K562 (cell line): ENCODE results near the gene ERCC2. TPM values are rescaled to one million over a fixed set of nuclear protein-coding genes. Genes with fewer than 3 reads are reported as not detected.

ENCODE experiments used
- CC2D1A ChIP-seq: fragments of 450-650 bp; IDR thresholded peaks from 2 replicates; pipeline ENCODE4 v1.6.1; 2017; ENCODE audit warnings: mild to moderate bottlenecking
- HCFC1 ChIP-seq: IDR thresholded peaks from 2 replicates; pipeline ENCODE4 v1.6.1; 2012; ENCODE audit warnings: low read depth, low read length, improper control_type of control experiment
- MCM2 ChIP-seq: fragments of 450-650 bp; IDR thresholded peaks from 2 replicates; pipeline ENCODE4 v1.6.1; 2017; ENCODE audit warnings: low read depth, mild to moderate bottlenecking
- MTF1 ChIP-seq: fragments of 250-450 bp; sonication (Bioruptor Pico); IDR thresholded peaks from 2 replicates; pipeline ENCODE4 v1.9.0; 2021; ENCODE audit warnings: moderate library complexity, mild to moderate bottlenecking, inconsistent platforms, borderline replicate concordance
- MYNN ChIP-seq, 2 experiments: sonication (generic); formaldehyde crosslinking in 1 of 2; IDR thresholded peaks; 2 replicates each; pipeline versions ENCODE4 v1.5.0 to v1.6.1; 2016 to 2020; ENCODE audit warnings: antibody characterized with exemption in 1 of 2, missing genetic modification reagents in 1 of 2
- OTX1 ChIP-seq: fragments of 450-650 bp; formaldehyde crosslinking; IDR thresholded peaks from 2 replicates; pipeline ENCODE4 v1.4.0; 2022; ENCODE audit warnings: mild to moderate bottlenecking
- POLR2G ChIP-seq: fragments of 200-400 bp; formaldehyde crosslinking; IDR thresholded peaks from 2 replicates; pipeline ENCODE4 v1.6.1; 2017; ENCODE audit warnings: low read depth, mild to moderate bottlenecking, antibody characterized with exemption, low read length, moderate library complexity
- RFX5 ChIP-seq: IDR thresholded peaks from 2 replicates; pipeline ENCODE4 v1.6.1; 2011; ENCODE audit warnings: low read depth, mild to moderate bottlenecking, improper control_type of control experiment, low read length
- SNRNP70 ChIP-seq: fragments of 200-400 bp; formaldehyde crosslinking; optimal IDR thresholded peaks from 2 replicates; pipeline ENCODE3; 2017; ENCODE audit warnings: low read depth, low read length
- TCFL5 ChIP-seq: fragments of 250-450 bp; sonication (Bioruptor Pico); conservative IDR thresholded peaks from 2 replicates; pipeline ENCODE4 v1.6.1; 2021; ENCODE audit warnings: mild to moderate bottlenecking, moderate library complexity, matching md5 sums
- polyA plus RNA-seq, 8 experiments: library from polyadenylated mRNA; depleted of rRNA in 4 of 8; stranded (reverse) in 5 of 8; unstranded in 3 of 8; fragments of >200 nt; fragmentation: Nextera tagmentation in 2 of 8; fragmentation: Illumina TruSeq in 1 of 8; extraction: Ambion mirVana in 2 of 8; extraction: Trizol in 1 of 8; gene quantifications; 2 replicates each; pipeline versions ENCODE4 v1.2.1 to v1.2.3, GENCODE V29; 2011 to 2014; ENCODE audit warnings: inconsistent platforms in 1 of 8, missing spikeins in 1 of 8
- total RNA-seq, 7 experiments: library from RNA; depleted of rRNA in 6 of 7; stranded (reverse); fragments of >200 nt in 6 of 7; fragmentation: Illumina TruSeq in 2 of 7; extraction: Trizol in 2 of 7; gene quantifications; 2 replicates each; pipeline versions ENCODE4 v1.2.1 to v1.2.3, GENCODE V29; 2011 to 2021; ENCODE audit warnings: low replicate concordance in 1 of 7
- TF ChIP-seq, protein P1 (sequence below): sonication (generic); formaldehyde crosslinking; IDR thresholded peaks from 2 replicates; pipeline ENCODE4 v1.9.0; 2022; ENCODE audit warnings: mild to moderate bottlenecking, missing genetic modification reagents
- TF ChIP-seq, protein P2 (sequence below), 2 experiments: fragments of 150-350 bp in 1 of 2; IDR thresholded peaks; 2 replicates each; pipeline ENCODE4 v1.6.1; 2012 to 2016; ENCODE audit warnings: low read depth in 2 of 2, low read length in 2 of 2, mild to moderate bottlenecking in 1 of 2, moderate library complexity in 1 of 2
- TF ChIP-seq, protein P3 (sequence below): fragments of 150-350 bp; conservative IDR thresholded peaks from 2 replicates; pipeline ENCODE4 v1.6.1; 2014; ENCODE audit warnings: low read length
- TF ChIP-seq, protein P4 (sequence below), 3 experiments: fragments of 200-800 bp in 1 of 3; fragments of 250-450 bp in 1 of 3; fragments of 450-650 bp in 1 of 3; sonication (Bioruptor Pico) in 1 of 3; sonication (Bioruptor generic) in 1 of 3; formaldehyde crosslinking in 1 of 3; IDR thresholded peaks; 2 replicates each; pipeline versions ENCODE4 v1.6.1 to v1.8.0; 2016 to 2022; ENCODE audit warnings: mild to moderate bottlenecking in 2 of 3, missing genetic modification characterization in 2 of 3, missing compliant biosample characterization in 1 of 3, moderate library complexity in 1 of 3

The ERCC2 gene
- total and polyA plus RNA-seq, 9 of the 15 experiments (the other 6 are each of a cell fraction or from before 2014, with no cell fraction given), result 2.2 to 55.9 (median 23.4) TPM

DNA sequence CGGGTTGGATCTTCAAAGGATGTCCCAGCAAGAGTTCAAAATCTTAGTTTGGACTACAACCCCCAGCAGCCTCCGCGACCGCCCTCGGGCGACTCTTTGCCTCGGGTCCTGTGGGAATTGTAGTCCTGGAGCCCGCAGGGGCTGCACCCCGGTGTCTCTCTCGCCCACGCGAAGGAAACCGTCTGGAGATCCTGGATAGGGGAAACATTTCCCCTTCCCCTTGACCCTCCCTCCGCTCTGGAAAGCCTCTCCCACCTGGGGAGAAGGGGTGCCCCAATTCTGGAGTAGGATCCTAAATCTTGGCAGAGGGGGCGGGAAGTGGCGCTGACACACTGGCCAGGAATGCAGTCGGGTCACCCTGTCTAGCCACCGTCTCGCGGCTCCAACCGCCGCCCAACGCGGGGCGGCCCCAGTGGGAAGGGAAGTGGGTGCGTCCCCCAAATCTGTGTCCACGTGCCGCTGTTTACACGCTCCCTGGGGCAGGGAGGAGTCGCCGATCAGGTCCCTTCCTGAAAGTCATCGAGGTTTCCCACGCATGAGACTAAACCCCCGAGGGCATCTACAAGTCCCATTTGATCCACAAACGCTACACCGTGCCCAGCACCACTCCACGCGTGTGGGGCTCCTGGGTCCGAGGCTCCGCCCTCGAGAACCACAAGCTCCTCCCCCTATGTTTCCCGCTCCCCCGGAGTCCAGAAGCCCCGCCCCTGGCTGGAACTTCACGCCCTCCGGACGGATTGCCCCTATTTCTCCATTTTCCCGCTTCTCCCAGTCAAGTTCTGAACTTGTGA lies 35.3 kb upstream of the ERCC2 start (continued):
- TF ChIP-seq, protein P1, sequence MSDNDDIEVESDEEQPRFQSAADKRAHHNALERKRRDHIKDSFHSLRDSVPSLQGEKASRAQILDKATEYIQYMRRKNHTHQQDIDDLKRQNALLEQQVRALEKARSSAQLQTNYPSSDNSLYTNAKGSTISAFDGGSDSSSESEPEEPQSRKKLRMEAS (CRISPR knock-in tag), result peak; percentile 82
- TF ChIP-seq, protein P2, sequence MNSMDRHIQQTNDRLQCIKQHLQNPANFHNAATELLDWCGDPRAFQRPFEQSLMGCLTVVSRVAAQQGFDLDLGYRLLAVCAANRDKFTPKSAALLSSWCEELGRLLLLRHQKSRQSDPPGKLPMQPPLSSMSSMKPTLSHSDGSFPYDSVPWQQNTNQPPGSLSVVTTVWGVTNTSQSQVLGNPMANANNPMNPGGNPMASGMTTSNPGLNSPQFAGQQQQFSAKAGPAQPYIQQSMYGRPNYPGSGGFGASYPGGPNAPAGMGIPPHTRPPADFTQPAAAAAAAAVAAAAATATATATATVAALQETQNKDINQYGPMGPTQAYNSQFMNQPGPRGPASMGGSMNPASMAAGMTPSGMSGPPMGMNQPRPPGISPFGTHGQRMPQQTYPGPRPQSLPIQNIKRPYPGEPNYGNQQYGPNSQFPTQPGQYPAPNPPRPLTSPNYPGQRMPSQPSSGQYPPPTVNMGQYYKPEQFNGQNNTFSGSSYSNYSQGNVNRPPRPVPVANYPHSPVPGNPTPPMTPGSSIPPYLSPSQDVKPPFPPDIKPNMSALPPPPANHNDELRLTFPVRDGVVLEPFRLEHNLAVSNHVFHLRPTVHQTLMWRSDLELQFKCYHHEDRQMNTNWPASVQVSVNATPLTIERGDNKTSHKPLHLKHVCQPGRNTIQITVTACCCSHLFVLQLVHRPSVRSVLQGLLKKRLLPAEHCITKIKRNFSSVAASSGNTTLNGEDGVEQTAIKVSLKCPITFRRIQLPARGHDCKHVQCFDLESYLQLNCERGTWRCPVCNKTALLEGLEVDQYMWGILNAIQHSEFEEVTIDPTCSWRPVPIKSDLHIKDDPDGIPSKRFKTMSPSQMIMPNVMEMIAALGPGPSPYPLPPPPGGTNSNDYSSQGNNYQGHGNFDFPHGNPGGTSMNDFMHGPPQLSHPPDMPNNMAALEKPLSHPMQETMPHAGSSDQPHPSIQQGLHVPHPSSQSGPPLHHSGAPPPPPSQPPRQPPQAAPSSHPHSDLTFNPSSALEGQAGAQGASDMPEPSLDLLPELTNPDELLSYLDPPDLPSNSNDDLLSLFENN (IDR thresholded peaks at IDR 0.05; ENCODE audit: low read depth in 2 of 2, low read length in 2 of 2), result no peak; a peak in 1 of 4 replicates
- TF ChIP-seq MCM2 (no peak), SNRNP70 (no peak), CC2D1A (no peak), MYNN (IDR thresholded peaks at IDR 0.05) (no peak), MYNN (CRISPR knock-in tag; IDR thresholded peaks at IDR 0.05) (no peak), HCFC1 (peak; percentile 93), OTX1 (CRISPR knock-in tag) (no peak), RFX5 (peak; percentile 19; the same call in 1 of the 2 replicates), POLR2G (peak; percentile 64), MTF1 (CRISPR knock-in tag) (no peak), TCFL5 (CRISPR knock-in tag) (no peak)
- TF ChIP-seq, protein P3, sequence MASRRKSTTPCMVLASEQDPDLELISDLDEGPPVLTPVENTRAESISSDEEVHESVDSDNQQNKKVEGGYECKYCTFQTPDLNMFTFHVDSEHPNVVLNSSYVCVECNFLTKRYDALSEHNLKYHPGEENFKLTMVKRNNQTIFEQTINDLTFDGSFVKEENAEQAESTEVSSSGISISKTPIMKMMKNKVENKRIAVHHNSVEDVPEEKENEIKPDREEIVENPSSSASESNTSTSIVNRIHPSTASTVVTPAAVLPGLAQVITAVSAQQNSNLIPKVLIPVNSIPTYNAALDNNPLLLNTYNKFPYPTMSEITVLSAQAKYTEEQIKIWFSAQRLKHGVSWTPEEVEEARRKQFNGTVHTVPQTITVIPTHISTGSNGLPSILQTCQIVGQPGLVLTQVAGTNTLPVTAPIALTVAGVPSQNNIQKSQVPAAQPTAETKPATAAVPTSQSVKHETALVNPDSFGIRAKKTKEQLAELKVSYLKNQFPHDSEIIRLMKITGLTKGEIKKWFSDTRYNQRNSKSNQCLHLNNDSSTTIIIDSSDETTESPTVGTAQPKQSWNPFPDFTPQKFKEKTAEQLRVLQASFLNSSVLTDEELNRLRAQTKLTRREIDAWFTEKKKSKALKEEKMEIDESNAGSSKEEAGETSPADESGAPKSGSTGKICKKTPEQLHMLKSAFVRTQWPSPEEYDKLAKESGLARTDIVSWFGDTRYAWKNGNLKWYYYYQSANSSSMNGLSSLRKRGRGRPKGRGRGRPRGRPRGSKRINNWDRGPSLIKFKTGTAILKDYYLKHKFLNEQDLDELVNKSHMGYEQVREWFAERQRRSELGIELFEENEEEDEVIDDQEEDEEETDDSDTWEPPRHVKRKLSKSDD, result no peak; the same call in 1 of the 2 replicates
- TF ChIP-seq, protein P4, sequence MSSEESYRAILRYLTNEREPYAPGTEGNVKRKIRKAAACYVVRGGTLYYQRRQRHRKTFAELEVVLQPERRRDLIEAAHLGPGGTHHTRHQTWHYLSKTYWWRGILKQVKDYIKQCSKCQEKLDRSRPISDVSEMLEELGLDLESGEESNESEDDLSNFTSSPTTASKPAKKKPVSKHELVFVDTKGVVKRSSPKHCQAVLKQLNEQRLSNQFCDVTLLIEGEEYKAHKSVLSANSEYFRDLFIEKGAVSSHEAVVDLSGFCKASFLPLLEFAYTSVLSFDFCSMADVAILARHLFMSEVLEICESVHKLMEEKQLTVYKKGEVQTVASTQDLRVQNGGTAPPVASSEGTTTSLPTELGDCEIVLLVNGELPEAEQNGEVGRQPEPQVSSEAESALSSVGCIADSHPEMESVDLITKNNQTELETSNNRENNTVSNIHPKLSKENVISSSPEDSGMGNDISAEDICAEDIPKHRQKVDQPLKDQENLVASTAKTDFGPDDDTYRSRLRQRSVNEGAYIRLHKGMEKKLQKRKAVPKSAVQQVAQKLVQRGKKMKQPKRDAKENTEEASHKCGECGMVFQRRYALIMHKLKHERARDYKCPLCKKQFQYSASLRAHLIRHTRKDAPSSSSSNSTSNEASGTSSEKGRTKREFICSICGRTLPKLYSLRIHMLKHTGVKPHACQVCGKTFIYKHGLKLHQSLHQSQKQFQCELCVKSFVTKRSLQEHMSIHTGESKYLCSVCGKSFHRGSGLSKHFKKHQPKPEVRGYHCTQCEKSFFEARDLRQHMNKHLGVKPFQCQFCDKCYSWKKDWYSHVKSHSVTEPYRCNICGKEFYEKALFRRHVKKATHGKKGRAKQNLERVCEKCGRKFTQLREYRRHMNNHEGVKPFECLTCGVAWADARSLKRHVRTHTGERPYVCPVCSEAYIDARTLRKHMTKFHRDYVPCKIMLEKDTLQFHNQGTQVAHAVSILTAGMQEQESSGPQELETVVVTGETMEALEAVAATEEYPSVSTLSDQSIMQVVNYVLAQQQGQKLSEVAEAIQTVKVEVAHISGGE (CRISPR knock-in tag; IDR thresholded peaks at IDR 0.05), result no peak; a peak in 1 of 6 replicates
